SH-SY5Y (cell line): Measurements from ENCODE around the gene EFCAB12.

Source experiments
- GATA2 ChIP-seq: IDR thresholded peaks from 2 replicates; pipeline ENCODE4 v1.6.1; 2011; ENCODE audit warnings: mild to moderate bottlenecking, low read depth, low read length
- GATA3 ChIP-seq: IDR thresholded peaks from 2 replicates; pipeline ENCODE4 v1.6.1; 2011; ENCODE audit warnings: low read depth, mild to moderate bottlenecking, low read length, moderate library complexity

GRCh38 chr3:129415378-129415777 lies 13.1 kb downstream of the EFCAB12 start:
- TF ChIP-seq GATA2 (no peak), GATA3 (no peak)
